Spinal cord (tissue), 10 donors: Measurements from ENCODE around the gene DBNDD1. TPM values are rescaled to one million over a fixed set of nuclear protein-coding genes. Genes with fewer than 3 reads are reported as not detected.

Experiments
- DNase-seq, 6 donors: peaks; one replicate each; pipeline versions ENCODE4 v3.0.0 to v3.0.0-alpha.2; 2013 to 2015; ENCODE audit warnings: low spot score in 6 of 6, low read depth in 4 of 6
- H3K27ac ChIP-seq: one replicate; pipeline ENCODE4 v1.5.1; 2013; ENCODE audit warnings: low read depth, low read length, control low read depth
- H3K27me3 ChIP-seq: one replicate; pipeline ENCODE4 v1.6.1; 2013; ENCODE audit warnings: low read length; ENCODE audit not compliant: control insufficient read depth, insufficient read depth
- H3K36me3 ChIP-seq: one replicate; pipeline ENCODE4 v1.6.1; 2013; ENCODE audit warnings: low read length; ENCODE audit not compliant: control insufficient read depth, insufficient read depth
- H3K4me1 ChIP-seq: one replicate; pipeline ENCODE4 v1.6.1; 2013; ENCODE audit warnings: low read length; ENCODE audit not compliant: control insufficient read depth, insufficient read depth
- H3K4me3 ChIP-seq: one replicate; pipeline ENCODE4 v1.5.1; 2013; ENCODE audit warnings: low read depth, low read length, control low read depth
- H3K9me3 ChIP-seq: one replicate; pipeline ENCODE4 v1.6.1; 2013; ENCODE audit warnings: low read length; ENCODE audit not compliant: control insufficient read depth, insufficient read depth
- WGBS: methylation state at CpG from one replicate; pipeline ENCODE4 v1.1.5; 2013; ENCODE audit warnings: missing lambda C conversion rate; ENCODE audit not compliant: insufficient coverage; 5-methylcytosine and 5-hydroxymethylcytosine counted together
- polyA plus RNA-seq, 2 donors: library from polyadenylated mRNA; unstranded; fragments of 120-200 nt; gene quantifications; one replicate each; pipeline ENCODE4 v1.2.1, GENCODE V29; 2013; ENCODE audit not compliant: insufficient read length in 2 of 2
- total RNA-seq, 2 donors: library from RNA; depleted of rRNA in 1 of 2; stranded (reverse); fragments of 120-200 nt in 1 of 2; fragments of >200 nt in 1 of 2; gene quantifications; one replicate each; pipeline versions ENCODE4 v1.2.3 to v1.2.4, GENCODE V29; 2013 to 2014
- donor health status: healthy.

The DBNDD1 gene
- total and polyA plus RNA-seq, 4 donors = 6.0 to 59.5 (median 29.8) TPM

- no peak for DNase-seq
- H3K27ac ChIP-seq = no peak overlapping the region
- no peak overlapping the region for H3K4me3 ChIP-seq
- no peaks in the 10 kb centered on the region for H3K27me3 ChIP-seq
- H3K4me1 ChIP-seq = no peaks in the 10 kb centered on the region
- 95% methylated on average over 14 of the region's 15 CpGs for WGBS
- H3K9me3 ChIP-seq = no peaks in the 10 kb centered on the region
- peaks cover 79% of the 10 kb centered on the region for H3K36me3 ChIP-seq
These were observed 35.7 kb downstream of the DBNDD1 start for GRCh38 chr16:89983536-89983935.

- no peaks in the 10 kb centered on the region for H3K4me1 ChIP-seq
- H3K9me3 ChIP-seq = no peaks in the 10 kb centered on the region
- H3K27ac ChIP-seq = no peak overlapping the region
- DNase-seq = no peak
- H3K36me3 ChIP-seq = peaks cover 82% of the 10 kb centered on the region
- WGBS = 93% methylated on average over 8 of the region's 9 CpGs
- H3K4me3 ChIP-seq = no peak overlapping the region
- H3K27me3 ChIP-seq = no peaks in the 10 kb centered on the region
These were observed 36.9 kb downstream of the DBNDD1 start for GRCh38 chr16:89982318-89982717.

GRCh38 chr16:89981414-89981813 lies 37.8 kb downstream of the DBNDD1 start:
- 100% methylated on average over 3 of the region's 8 CpGs for WGBS

GRCh38 chr16:89974870-89975269 lies 44.4 kb downstream of the DBNDD1 start:
- no peaks in the 10 kb centered on the region for H3K9me3 ChIP-seq
- H3K4me1 ChIP-seq = peaks cover 27% of the 10 kb centered on the region
- no peaks in the 10 kb centered on the region for H3K27me3 ChIP-seq
- DNase-seq = no peak
- no peak overlapping the region for H3K4me3 ChIP-seq
- no peak overlapping the region for H3K27ac ChIP-seq
- 100% methylated on average over 1 of the region's 2 CpGs for WGBS
- H3K36me3 ChIP-seq = peaks cover 19% of the 10 kb centered on the region

More at GRCh38 chr16:89981414-89981813, 37.8 kb downstream of the DBNDD1 start:
- H3K4me1 ChIP-seq = no peaks in the 10 kb centered on the region
- peaks cover 73% of the 10 kb centered on the region for H3K36me3 ChIP-seq
- no peak for DNase-seq
- no peak overlapping the region for H3K4me3 ChIP-seq
- no peaks in the 10 kb centered on the region for H3K27me3 ChIP-seq
- no peaks in the 10 kb centered on the region for H3K9me3 ChIP-seq
- H3K27ac ChIP-seq = no peak overlapping the region

- Histone ChIP-seq H3K27ac (no peak overlapping the region), H3K4me1 (peaks cover 27% of the 10 kb centered on the region), H3K9me3 (no peaks in the 10 kb centered on the region), H3K36me3 (peaks cover 13% of the 10 kb centered on the region), H3K4me3 (no peak overlapping the region), H3K27me3 (no peaks in the 10 kb centered on the region)
- WGBS = 97% methylated on average over 6 of the region's 13 CpGs
- no peak for DNase-seq
These were observed 45.5 kb downstream of the DBNDD1 start for GRCh38 chr16:89973654-89974335.

GRCh38 chr16:89973235-89973634 lies 46.0 kb downstream of the DBNDD1 start:
- WGBS = 25% methylated on average over 8 of the region's 14 CpGs
- Histone ChIP-seq H3K4me3 (peak overlapping the region; percentile 73), H3K4me1 (peaks cover 27% of the 10 kb centered on the region), H3K36me3 (peaks cover 12% of the 10 kb centered on the region), H3K27me3 (no peaks in the 10 kb centered on the region), H3K9me3 (no peaks in the 10 kb centered on the region), H3K27ac (peak overlapping the region; percentile 20)
- DNase-seq = no peak

GRCh38 chr16:89972244-89973234 lies 46.7 kb downstream of the DBNDD1 start:
- under 1% methylated on average over 104 of the region's 104 CpGs for WGBS
- H3K4me1 ChIP-seq = peaks cover 27% of the 10 kb centered on the region
- H3K9me3 ChIP-seq = no peaks in the 10 kb centered on the region

GRCh38 chr16:89971495-89972243 lies 47.6 kb downstream of the DBNDD1 start:
- peak overlapping the region; percentile 73 for H3K4me3 ChIP-seq
- 31% methylated on average over 42 of the region's 42 CpGs for whole genome bisulfite sequencing
- peaks cover 12% of the 10 kb centered on the region for H3K36me3 ChIP-seq
- no peak for DNase-seq
- H3K4me1 ChIP-seq = peaks cover 27% of the 10 kb centered on the region
- H3K9me3 ChIP-seq = no peaks in the 10 kb centered on the region
- H3K27me3 ChIP-seq = no peaks in the 10 kb centered on the region
- peak overlapping the region; percentile 54 for H3K27ac ChIP-seq

More at GRCh38 chr16:89972244-89973234, 46.7 kb downstream of the DBNDD1 start:
- peaks cover 12% of the 10 kb centered on the region for H3K36me3 ChIP-seq
- H3K27me3 ChIP-seq = no peaks in the 10 kb centered on the region
- H3K27ac ChIP-seq = peak overlapping the region; percentile 54
- DNase-seq = peak; percentile 84 to 98 (median 92)
- H3K4me3 ChIP-seq = peak overlapping the region; percentile 73

- no peaks in the 10 kb centered on the region for H3K27me3 ChIP-seq
- H3K4me3 ChIP-seq = no peak overlapping the region
- H3K27ac ChIP-seq = no peak overlapping the region
These were observed 49.4 kb downstream of the DBNDD1 start for GRCh38 chr16:89969741-89970410.

More at GRCh38 chr16:89969741-89970410, 49.4 kb downstream of the DBNDD1 start:
- 93% methylated on average over 5 of the region's 6 CpGs for WGBS
- Histone ChIP-seq H3K36me3 (peaks cover 26% of the 10 kb centered on the region), H3K4me1 (peaks cover 27% of the 10 kb centered on the region), H3K9me3 (no peaks in the 10 kb centered on the region)
- no peak for DNase-seq
